NT2/D1 (cell line): ENCODE measurements around the gene PNPLA5.

ENCODE experiments used
- SUZ12 ChIP-seq: IDR thresholded peaks from 2 replicates; pipeline ENCODE4 v1.6.1; 2011; ENCODE audit not compliant: insufficient read length, insufficient read depth; ENCODE audit errors: extremely low read depth
- YY1 ChIP-seq: IDR thresholded peaks from 2 replicates; pipeline ENCODE4 v1.6.1; 2011; ENCODE audit not compliant: insufficient read length, insufficient read depth
- ZNF274 ChIP-seq: IDR thresholded peaks from 2 replicates; pipeline ENCODE4 v1.6.1; 2011; ENCODE audit warnings: mild to moderate bottlenecking, low read depth, low read length

DNA sequence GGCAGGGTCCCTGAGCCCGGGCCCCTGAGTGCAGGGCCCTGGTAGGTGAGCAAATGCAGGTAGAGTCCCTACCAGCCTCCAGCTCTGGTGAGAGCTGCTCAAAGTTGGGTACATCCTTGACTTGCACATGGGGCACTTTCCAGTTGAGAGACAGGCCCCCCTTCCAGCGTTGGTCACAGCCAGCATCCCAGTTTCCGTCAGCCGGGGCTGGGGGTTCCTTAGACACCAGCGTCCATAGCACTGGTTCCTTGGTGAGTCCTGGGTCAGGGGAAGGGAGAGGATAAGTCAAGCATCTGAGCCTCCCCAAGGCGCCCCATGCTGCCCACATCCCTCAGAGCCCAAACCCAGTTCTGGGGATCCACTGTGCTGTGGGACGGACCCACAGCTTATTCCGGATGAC, 5.6 kb downstream of the PNPLA5 start:
- TF ChIP-seq YY1 (no peak), ZNF274 (no peak), SUZ12 (no peak)
